Mammary epithelial cell (primary cell): ENCODE measurements around the gene CEBPA.

Experiments used
- CTCF ChIP-seq, 2 donors: IDR thresholded peaks in 1 of 2; conservative IDR thresholded peaks in 1 of 2; 2 replicates each; pipeline ENCODE4 v1.5.1; 2011 to 2012; ENCODE audit warnings: inconsistent platforms in 2 of 2, low read length in 2 of 2, mild to moderate bottlenecking in 2 of 2, control low read depth in 1 of 2, low read depth in 1 of 2; ENCODE audit not compliant: insufficient read depth in 1 of 2; ENCODE audit errors: extremely low read depth in 1 of 2
- EZH2 ChIP-seq: IDR thresholded peaks from 2 replicates; pipeline ENCODE4 v1.6.1; 2012; ENCODE audit warnings: low read length, inconsistent platforms, borderline replicate concordance

GRCh38 chr19:33329060-33329459, 26.7 kb upstream of the CEBPA start:
- TF ChIP-seq CTCF (conservative IDR thresholded peaks at IDR 0.05 in 1 of 2, IDR thresholded peaks at IDR 0.05 in 1 of 2; ENCODE audit: extremely low read depth in 1 of 2, insufficient read depth in 1 of 2, low read depth in 1 of 2, low read length in 2 of 2) (no peak), EZH2 (no peak)
